Thymus (tissue), 11 donors: ENCODE results near the gene WAC. TPM values are rescaled to one million over a fixed set of nuclear protein-coding genes. Genes with fewer than 3 reads are reported as not detected.

ENCODE experiments used
- DNase-seq, 9 donors: peaks; one replicate each; pipeline ENCODE4 v3.0.0-alpha.2; 2013; ENCODE audit warnings: low spot score in 9 of 9, low read depth in 6 of 9, missing footprints in 1 of 9
- H3K27ac ChIP-seq, 2 donors: one replicate each; pipeline ENCODE4 v1.5.1; 2013; ENCODE audit warnings: control low read depth in 1 of 2, low read depth in 1 of 2, low read length in 1 of 2, mild to moderate bottlenecking in 1 of 2, moderate library complexity in 1 of 2
- H3K27me3 ChIP-seq, 2 donors: one replicate each; pipeline ENCODE4 v1.5.1; 2013; ENCODE audit warnings: low read length in 1 of 2; ENCODE audit not compliant: control insufficient read depth in 2 of 2, insufficient read depth in 1 of 2
- H3K36me3 ChIP-seq, 2 donors: one replicate each; pipeline ENCODE4 v1.5.1; 2013; ENCODE audit warnings: low read length in 1 of 2, mild to moderate bottlenecking in 1 of 2, moderate library complexity in 1 of 2; ENCODE audit not compliant: control insufficient read depth in 2 of 2, insufficient read depth in 2 of 2
- H3K4me1 ChIP-seq, 2 donors: one replicate each; pipeline ENCODE4 v1.5.1; 2013; ENCODE audit warnings: low read length in 2 of 2; ENCODE audit not compliant: control insufficient read depth in 2 of 2, insufficient read depth in 2 of 2
- H3K4me3 ChIP-seq, 2 donors: one replicate each; pipeline ENCODE4 v1.5.1; 2013; ENCODE audit warnings: low read length in 2 of 2, control low read depth in 1 of 2, mild to moderate bottlenecking in 1 of 2
- H3K9me3 ChIP-seq, 2 donors: one replicate each; pipeline ENCODE4 v1.5.1; 2013; ENCODE audit warnings: low read length in 1 of 2, mild to moderate bottlenecking in 1 of 2; ENCODE audit not compliant: control insufficient read depth in 2 of 2, insufficient read depth in 1 of 2
- WGBS: extraction: QIAGEN DNeasy Blood & Tissue Kit; methylation state at CpG from one replicate; pipeline ENCODE4 v1.1.7; 2013; 5-methylcytosine and 5-hydroxymethylcytosine counted together
- polyA plus RNA-seq: library from polyadenylated mRNA; stranded (reverse); fragments of 200-250 nt; gene quantifications from one replicate; pipeline ENCODE4 v1.2.3, GENCODE V29; 2013
- total RNA-seq: library from RNA; stranded (reverse); fragments of 120-200 nt; gene quantifications from one replicate; pipeline ENCODE4 v1.2.4, GENCODE V29; 2013
- donor health status: healthy.

The WAC gene
- total and polyA plus RNA-seq, 2 donors = 54.2 to 70.5 TPM

- Histone ChIP-seq H3K27ac (no peak overlapping the region), H3K36me3 (peaks cover 46 to 71% of the 10 kb centered on the region in 2 donors), H3K4me1 (no peaks in the 10 kb centered on the region), H3K27me3 (no peaks in the 10 kb centered on the region), H3K9me3 (no peaks in the 10 kb centered on the region), H3K4me3 (no peak overlapping the region)
- 90% methylated on average over 5 of the region's 5 CpGs for WGBS
- no peak for DNase-seq
These were observed 54.5 kb downstream of the WAC start for GRCh38 chr10:28587270-28587969.

- H3K27ac ChIP-seq = no peak overlapping the region
- WGBS = 84% methylated on average over 1 of the region's 1 CpG
- peaks cover 46 to 70% of the 10 kb centered on the region in 2 donors for H3K36me3 ChIP-seq
- no peak overlapping the region for H3K4me3 ChIP-seq
- H3K27me3 ChIP-seq = no peaks in the 10 kb centered on the region
- DNase-seq = no peak
- H3K4me1 ChIP-seq = no peaks in the 10 kb centered on the region
- no peaks in the 10 kb centered on the region for H3K9me3 ChIP-seq
These were observed 55.0 kb downstream of the WAC start for GRCh38 chr10:28587970-28588290.

GRCh38 chr10:28592953-28593352 is 60.0 kb downstream of the WAC start:
- Histone ChIP-seq H3K9me3 (no peaks in the 10 kb centered on the region), H3K4me3 (no peak overlapping the region), H3K27ac (no peak overlapping the region), H3K36me3 (peaks cover 20 to 59% of the 10 kb centered on the region in 2 donors), H3K27me3 (no peaks in the 10 kb centered on the region), H3K4me1 (no peaks in the 10 kb centered on the region)
- WGBS = 97% methylated on average over 1 of the region's 1 CpG
- DNase-seq = no peak

- WGBS = 68% methylated on average over 2 of the region's 2 CpGs
- H3K36me3 ChIP-seq = peaks cover 18 to 59% of the 10 kb centered on the region in 2 donors
- no peak overlapping the region for H3K27ac ChIP-seq
These were observed 60.9 kb downstream of the WAC start for GRCh38 chr10:28593811-28594210.

DNA sequence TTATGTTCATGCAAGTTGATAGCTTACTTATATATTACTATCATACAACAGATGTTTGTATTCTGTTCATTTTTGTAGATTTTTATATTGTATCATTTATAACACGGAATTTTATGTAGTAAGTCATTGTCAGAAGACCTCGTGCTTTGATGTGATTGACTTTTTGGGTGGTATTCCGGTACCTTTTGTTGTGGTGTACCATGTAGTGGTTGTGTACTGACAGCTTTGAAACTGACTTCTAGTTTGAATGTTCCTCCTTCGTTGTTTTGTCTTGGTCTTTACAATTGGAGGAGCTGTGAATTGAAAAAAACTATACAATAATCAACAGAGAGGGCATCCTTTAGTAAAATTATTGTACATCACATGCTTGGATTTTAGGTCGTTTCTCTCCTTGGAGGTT is 61.5 kb downstream of the WAC start:
- Histone ChIP-seq H3K27me3 (no peaks in the 10 kb centered on the region), H3K27ac (no peak overlapping the region), H3K9me3 (no peaks in the 10 kb centered on the region), H3K4me3 (no peak overlapping the region), H3K36me3 (peaks cover 18 to 61% of the 10 kb centered on the region in 2 donors), H3K4me1 (no peaks in the 10 kb centered on the region)
- peak; percentile 6 to 77 (median 38) for DNase-seq
- 35% methylated on average over 5 of the region's 5 CpGs for WGBS

More at GRCh38 chr10:28593811-28594210, 60.9 kb downstream of the WAC start:
- Histone ChIP-seq H3K9me3 (no peaks in the 10 kb centered on the region), H3K4me1 (no peaks in the 10 kb centered on the region), H3K27me3 (no peaks in the 10 kb centered on the region), H3K4me3 (no peak overlapping the region)
- DNase-seq = no peak

DNA sequence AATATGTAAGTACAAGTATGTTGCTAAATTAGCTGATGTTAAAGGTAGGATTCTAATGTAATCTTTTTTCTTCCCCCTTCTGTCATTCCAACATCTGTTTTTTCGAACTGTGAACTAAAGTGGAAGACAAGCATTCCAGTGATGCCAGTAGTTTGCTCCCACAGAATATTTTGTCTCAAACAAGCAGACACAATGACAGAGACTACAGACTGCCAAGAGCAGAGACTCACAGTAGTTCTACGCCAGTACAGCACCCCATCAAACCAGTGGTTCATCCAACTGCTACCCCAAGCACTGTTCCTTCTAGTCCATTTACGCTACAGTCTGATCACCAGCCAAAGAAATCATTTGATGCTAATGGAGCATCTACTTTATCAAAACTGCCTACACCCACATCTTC is 62.7 kb downstream of the WAC start:
- H3K27ac ChIP-seq = no peak overlapping the region
- H3K4me3 ChIP-seq = no peak overlapping the region
- WGBS = 95% methylated on average over 3 of the region's 3 CpGs
- H3K27me3 ChIP-seq = no peaks in the 10 kb centered on the region
- no peaks in the 10 kb centered on the region for H3K4me1 ChIP-seq
- peaks cover 14 to 52% of the 10 kb centered on the region in 2 donors for H3K36me3 ChIP-seq
- H3K9me3 ChIP-seq = no peaks in the 10 kb centered on the region
- DNase-seq = no peak

DNA sequence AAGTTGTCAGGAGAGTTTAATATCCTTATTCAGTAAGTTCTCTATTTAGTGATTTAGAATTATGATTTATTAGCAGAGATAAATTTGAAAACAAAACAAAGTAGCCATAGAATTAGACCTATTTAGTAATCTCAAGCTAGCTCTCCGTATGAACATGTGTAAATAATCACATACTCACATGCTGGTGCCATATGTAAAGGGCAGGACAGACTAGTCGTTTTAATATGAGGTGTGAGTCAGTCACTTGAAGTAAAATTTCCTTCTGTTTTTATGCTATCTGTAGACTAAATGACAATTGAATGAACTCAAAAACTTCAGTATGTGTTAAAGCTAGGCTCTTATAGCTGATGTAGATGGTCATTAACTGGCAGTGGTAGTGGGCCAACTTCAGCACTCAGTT is 67.1 kb downstream of the WAC start:
- Histone ChIP-seq H3K4me3 (no peak overlapping the region), H3K27ac (no peak overlapping the region), H3K27me3 (no peaks in the 10 kb centered on the region), H3K9me3 (no peaks in the 10 kb centered on the region), H3K4me1 (no peaks in the 10 kb centered on the region), H3K36me3 (peaks cover 8 to 46% of the 10 kb centered on the region in 2 donors)
- 96% methylated on average over 2 of the region's 2 CpGs for WGBS
- no peak for DNase-seq

- H3K9me3 ChIP-seq = no peaks in the 10 kb centered on the region
- no peak overlapping the region for H3K27ac ChIP-seq
- WGBS = 97% methylated on average over 4 of the region's 4 CpGs
- no peaks in the 10 kb centered on the region for H3K4me1 ChIP-seq
- peaks cover 8 to 45% of the 10 kb centered on the region in 2 donors for H3K36me3 ChIP-seq
- DNase-seq = no peak
- no peaks in the 10 kb centered on the region for H3K27me3 ChIP-seq
- H3K4me3 ChIP-seq = no peak overlapping the region
These were observed 68.1 kb downstream of the WAC start for GRCh38 chr10:28601012-28601411.

DNA sequence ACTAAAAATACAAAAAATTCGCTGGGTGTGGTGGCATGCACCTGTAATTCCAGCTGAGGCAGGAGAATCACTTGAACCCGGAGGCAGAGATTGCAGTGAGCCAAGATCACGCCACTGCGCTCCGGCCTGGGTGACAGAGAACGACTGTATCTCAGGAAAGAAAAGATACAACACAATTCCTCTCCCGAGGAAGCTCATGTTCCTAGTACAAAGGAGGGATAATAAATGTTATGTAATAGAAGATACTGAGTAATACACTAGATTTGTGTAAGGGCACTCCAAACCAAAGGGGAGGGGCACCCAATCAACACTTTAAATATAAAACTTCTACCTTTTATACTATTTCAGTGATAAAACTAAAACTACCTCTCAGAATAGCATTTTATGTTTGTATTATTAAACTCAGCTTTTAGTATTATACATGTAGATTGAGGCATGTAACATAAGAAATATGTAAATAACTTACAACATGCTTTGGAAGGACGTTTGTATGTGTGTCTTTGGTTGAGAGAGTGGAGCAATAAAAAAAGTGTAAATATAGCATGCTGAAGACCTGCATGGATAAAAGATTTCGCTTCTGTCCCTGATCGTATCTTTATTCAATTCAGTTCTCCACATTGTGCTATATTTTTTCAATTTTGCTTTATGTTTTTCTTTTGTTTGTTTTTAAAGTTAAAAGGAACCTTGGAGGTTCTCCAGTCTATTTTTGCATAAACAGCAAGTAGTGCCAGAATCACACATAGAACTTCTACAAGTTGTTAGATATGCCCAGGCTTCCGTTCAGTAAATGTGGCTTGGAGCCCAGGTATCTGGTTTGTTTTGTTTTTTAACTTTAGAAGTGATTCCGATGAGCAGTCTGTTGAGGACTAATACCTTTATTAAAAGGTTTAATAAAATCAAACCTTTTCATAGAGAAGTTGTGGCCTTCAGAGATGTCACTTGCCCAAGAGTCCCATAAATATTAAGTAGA is 71.9 kb downstream of the WAC start:
- H3K9me3 ChIP-seq = no peaks in the 10 kb centered on the region
- H3K27me3 ChIP-seq = no peaks in the 10 kb centered on the region
- no peak overlapping the region for H3K4me3 ChIP-seq
- peaks cover 12 to 51% of the 10 kb centered on the region in 2 donors for H3K36me3 ChIP-seq
- no peak overlapping the region for H3K27ac ChIP-seq
- WGBS = 94% methylated on average over 12 of the region's 12 CpGs
- H3K4me1 ChIP-seq = no peaks in the 10 kb centered on the region
- no peak for DNase-seq
